ENCODE data around the gene ATL1. TPM values are rescaled to one million over a fixed set of nuclear protein-coding genes. Genes with fewer than 3 reads are reported as not detected.

The ATL1 gene
- total and polyA plus RNA-seq, 2 of the 8 experiments (the other 6 are each of a cell fraction or from before 2014, with no cell fraction given) = 4.0 to 5.9 TPM

- no peak overlapping the region for H4K8ac ChIP-seq (ENCODE audit: extremely low read depth, insufficient read depth, low read length)
- H4K91ac ChIP-seq (replicated peaks; ENCODE audit: insufficient read length, low read length) = peak overlapping the region; percentile 90
- no peak overlapping the region for H3K14ac ChIP-seq (ENCODE audit: insufficient read length)
- H3K36me3 ChIP-seq (ENCODE audit: control insufficient read depth in 2 of 4, insufficient read depth in 4 of 4, low read length in 3 of 4) = no peaks in the 10 kb centered on the region
- H2BK120ac ChIP-seq (replicated peaks; ENCODE audit: low read depth, low read length) = no peak overlapping the region
- no peak overlapping the region; the same call in 1 of the 2 replicates for H2BK20ac ChIP-seq (ENCODE audit: low read length)
- peaks cover 0 to 6% (median 5%) of the 10 kb centered on the region in 4 experiments; a peak in 3 of 7 replicates for H3K4me1 ChIP-seq (replicated peaks in 1 of 4; ENCODE audit: control insufficient read depth in 3 of 4, insufficient read depth in 4 of 4, low read length in 3 of 4)
- H2BK12ac ChIP-seq (ENCODE audit: low read depth, low read length) = no peak overlapping the region
- ChIA-PET POLR2A (ENCODE audit: partially characterized antibody) (interaction anchor here (0.6 kb wide), 1 partner anchor 124 kb away, joined by 3 read pairs; no protein-coding TSS in a partner anchor), CTCF (ENCODE audit: partially characterized antibody) (interaction anchor here (1.0 kb wide), 1 partner anchor 183 kb away, joined by 3 read pairs; no protein-coding TSS in a partner anchor)
- no peak overlapping the region for H3K56ac ChIP-seq (replicated peaks; ENCODE audit: insufficient read length, low read depth, low read length)
- peaks cover 0 to 6% of the 10 kb centered on the region in 2 experiments; a peak in 1 of 4 replicates for H3K9me3 ChIP-seq (ENCODE audit: insufficient read depth in 2 of 2, low read depth in 1 of 2, low read length in 1 of 2)
- H4K5ac ChIP-seq (ENCODE audit: insufficient read length, low read depth, low read length) = no peak overlapping the region
- H3K4ac ChIP-seq (replicated peaks; ENCODE audit: insufficient read length, low read depth, low read length) = no peak overlapping the region
- H3K4me3 ChIP-seq (ENCODE audit: extremely low read depth in 1 of 4, insufficient read depth in 2 of 4, low read depth in 3 of 4, low read length in 4 of 4) = peak overlapping the region; percentile 75 to 91 (median 86)
- H3K79me1 ChIP-seq (ENCODE audit: low read depth, low read length) = no peaks in the 10 kb centered on the region
- no peak overlapping the region for H3K18ac ChIP-seq (ENCODE audit: extremely low read depth, low read length)
- no peak overlapping the region for H3K27ac ChIP-seq (ENCODE audit: low read depth, low read length)
- FAIRE-seq (no peak), DNase-seq (ENCODE audit: low read depth in 1 of 2, low spot score in 2 of 2) (no peak)
- no peak overlapping the region for H2AK5ac ChIP-seq (ENCODE audit: low read depth, low read length)
- H3K9ac ChIP-seq (replicated peaks in 1 of 4; ENCODE audit: extremely low read depth in 1 of 4, low read depth in 3 of 4, low read length in 3 of 4) = no peak overlapping the region
- peaks cover 5 to 35% of the 10 kb centered on the region in 2 experiments for H3K79me2 ChIP-seq (ENCODE audit: control insufficient read depth in 1 of 2, insufficient read depth in 2 of 2, low read length in 2 of 2)
- 0 out of 2 replicates have a peak overlapping the region, but pooled peaks have one; percentile 91 for H2BK5ac ChIP-seq (ENCODE audit: low read depth, low read length)
- H2BK15ac ChIP-seq (ENCODE audit: low read length) = no peak overlapping the region
- H4K20me1 ChIP-seq (replicated peaks in 1 of 2; ENCODE audit: control insufficient read depth in 1 of 2, insufficient read depth in 2 of 2, low read length in 2 of 2) = peaks cover 0 to 5% of the 10 kb centered on the region in 2 experiments
- H3K4me2 ChIP-seq (ENCODE audit: insufficient read depth in 1 of 2, low read depth in 2 of 2, low read length in 2 of 2) = peak overlapping the region; percentile 77 to 88
- H3K23ac ChIP-seq (ENCODE audit: insufficient read length) = no peak overlapping the region
- H3K27me3 ChIP-seq (replicated peaks in 1 of 4; ENCODE audit: control insufficient read depth in 3 of 4, extremely low read depth in 1 of 4, insufficient read depth in 3 of 4, low read length in 3 of 4) = no peaks in the 10 kb centered on the region
- WGBS, 2 experiments (ENCODE audit: extremely low coverage in 1 of 2, insufficient coverage in 1 of 2, insufficient read length in 1 of 2, insufficient replicate concordance in 2 of 2, low coverage in 1 of 2, low lambda C conversion rate in 2 of 2, missing lambda C conversion rate in 1 of 2) = 56% methylated on average over 5 of the region's 5 CpGs; no CpG with 5 or more reads in 1 of the 2 experiments
- H2AFZ ChIP-seq (ENCODE audit: low read length) = peak overlapping the region; percentile 99
- peaks cover 11% of the 10 kb centered on the region for H3K23me2 ChIP-seq (ENCODE audit: low read depth, low read length)
- TF ChIP-seq RNF2 (IDR thresholded peaks at IDR 0.05; ENCODE audit: borderline replicate concordance, low read depth, low read length, missing control alignments, poor library complexity, severe bottlenecking) (no peak), RFX5 (IDR thresholded peaks at IDR 0.05; ENCODE audit: borderline replicate concordance, low read depth, low read length) (no peak), SIRT6 (IDR thresholded peaks at IDR 0.05; ENCODE audit: low read length) (no peak), KDM5A (IDR thresholded peaks at IDR 0.05; ENCODE audit: low read length) (no peak), JUND (IDR thresholded peaks at IDR 0.05; ENCODE audit: low read length) (no peak)
These were observed 26.7 kb upstream of the ATL1 start for GRCh38 chr14:50533241-50533705.

Measured in H1 (cell line).